H9 (cell line): Measurements from ENCODE around the gene NPAS2. TPM values are rescaled to one million over a fixed set of nuclear protein-coding genes. Genes with fewer than 3 reads are reported as not detected.

Source experiments
- DNase-seq: peaks from one replicate; pipeline ENCODE4 v3.0.0-alpha.2; 2017
- H2AFZ ChIP-seq: one replicate; pipeline ENCODE4 v1.6.1; 2013; ENCODE audit warnings: mild to moderate bottlenecking, low read length, control low read depth, moderate library complexity
- H2AK5ac ChIP-seq: 2 replicates; pipeline ENCODE4 v1.6.1; 2013; ENCODE audit warnings: low read length, control low read depth, mixed read lengths; ENCODE audit not compliant: insufficient read length
- H2BK120ac ChIP-seq: one replicate; pipeline ENCODE4 v1.6.1; 2013; ENCODE audit warnings: low read depth, mild to moderate bottlenecking, low read length, control low read depth, inconsistent platforms; ENCODE audit not compliant: poor library complexity, severe bottlenecking
- H2BK12ac ChIP-seq: 2 replicates; pipeline ENCODE4 v1.6.1; 2013; ENCODE audit warnings: low read length, control low read depth, mixed read lengths, low read depth; ENCODE audit not compliant: insufficient read length
- H2BK15ac ChIP-seq: 2 replicates; pipeline ENCODE4 v1.6.1; 2013; ENCODE audit warnings: low read depth, low read length, control low read depth
- H2BK20ac ChIP-seq: one replicate; pipeline ENCODE4 v1.6.1; 2013; ENCODE audit warnings: low read depth, mild to moderate bottlenecking, low read length, control low read depth, inconsistent platforms; ENCODE audit not compliant: poor library complexity, severe bottlenecking
- H2BK5ac ChIP-seq: 2 replicates; pipeline ENCODE4 v1.6.1; 2013; ENCODE audit warnings: low read length, control low read depth, mixed read lengths; ENCODE audit not compliant: insufficient read length
- H3K14ac ChIP-seq: 2 replicates; pipeline ENCODE4 v1.6.1; 2013; ENCODE audit warnings: low read length, control low read depth; ENCODE audit not compliant: insufficient read depth
- H3K18ac ChIP-seq: 2 replicates; pipeline ENCODE4 v1.6.1; 2013; ENCODE audit warnings: low read depth, mild to moderate bottlenecking, mixed read lengths, low read length, control low read depth; ENCODE audit not compliant: insufficient read length
- H3K23ac ChIP-seq: 2 replicates; pipeline ENCODE4 v1.6.1; 2013; ENCODE audit warnings: low read length, control low read depth, mixed read lengths, low read depth; ENCODE audit not compliant: insufficient read length
- H3K23me2 ChIP-seq: 2 replicates; pipeline ENCODE4 v1.6.1; 2013; ENCODE audit warnings: low read depth, mild to moderate bottlenecking, mixed read lengths, low read length, control low read depth; ENCODE audit not compliant: insufficient read length, poor library complexity, severe bottlenecking
- H3K27ac ChIP-seq: 2 replicates; pipeline ENCODE4 v1.5.1; 2013; ENCODE audit warnings: low read length, control low read depth, mixed read lengths, low read depth; ENCODE audit not compliant: insufficient read length
- H3K27me3 ChIP-seq: 2 replicates; pipeline ENCODE4 v1.6.1; 2013; ENCODE audit warnings: low read length, control low read depth, inconsistent platforms; ENCODE audit not compliant: insufficient read depth
- H3K4ac ChIP-seq: 2 replicates; pipeline ENCODE4 v1.6.1; 2013; ENCODE audit warnings: low read depth, mild to moderate bottlenecking, control low read depth, inconsistent platforms, low read length, moderate library complexity
- H3K4me1 ChIP-seq: 2 replicates; pipeline ENCODE4 v1.6.1; 2013; ENCODE audit warnings: low read length, control low read depth, inconsistent platforms; ENCODE audit not compliant: insufficient read depth
- H3K4me2 ChIP-seq: 2 replicates; pipeline ENCODE4 v1.6.1; 2013; ENCODE audit warnings: low read length, control low read depth, mixed read lengths; ENCODE audit not compliant: insufficient read length, insufficient read depth
- H3K56ac ChIP-seq: 2 replicates; pipeline ENCODE4 v1.6.1; 2013; ENCODE audit warnings: low read depth, mild to moderate bottlenecking, mixed read lengths, low read length, control low read depth; ENCODE audit not compliant: insufficient read length
- H3K79me1 ChIP-seq: 2 replicates; pipeline ENCODE4 v1.6.1; 2013; ENCODE audit warnings: low read depth, mild to moderate bottlenecking, moderate library complexity, low read length, control low read depth, inconsistent platforms; ENCODE audit not compliant: insufficient read depth, poor library complexity, severe bottlenecking
- H3K79me2 ChIP-seq: 2 replicates; pipeline ENCODE4 v1.6.1; 2013; ENCODE audit warnings: low read length, control low read depth, inconsistent platforms; ENCODE audit not compliant: insufficient read depth
- H3K9ac ChIP-seq: 2 replicates; pipeline ENCODE4 v1.6.1; 2013; ENCODE audit warnings: low read length, control low read depth, mixed read lengths; ENCODE audit not compliant: insufficient read length; ENCODE audit errors: extremely low read depth
- H3K9me3 ChIP-seq: one replicate; pipeline ENCODE4 v1.6.1; 2013; ENCODE audit warnings: low read depth, low read length, inconsistent platforms; ENCODE audit not compliant: control insufficient read depth
- H3T11ph ChIP-seq: one replicate; pipeline ENCODE4 v1.6.1; 2013; ENCODE audit warnings: mild to moderate bottlenecking, low read length, control low read depth, inconsistent platforms
- H4K20me1 ChIP-seq: one replicate; pipeline ENCODE4 v1.6.1; 2013; ENCODE audit not compliant: control insufficient read depth, insufficient read length, insufficient read depth
- H4K5ac ChIP-seq: 2 replicates; pipeline ENCODE4 v1.6.1; 2013; ENCODE audit warnings: low read depth, mild to moderate bottlenecking, mixed read lengths, low read length, control low read depth; ENCODE audit not compliant: insufficient read length
- H4K8ac ChIP-seq: replicated peaks from 2 replicates; pipeline ENCODE4 v1.6.1; 2013; ENCODE audit warnings: low read length, control low read depth, mixed read lengths, low read depth; ENCODE audit not compliant: insufficient read length
- H4K91ac ChIP-seq: 2 replicates; pipeline ENCODE4 v1.6.1; 2013; ENCODE audit warnings: low read depth, mild to moderate bottlenecking, moderate library complexity, mixed read lengths, low read length, control low read depth; ENCODE audit not compliant: insufficient read length
- H3K27ac Mint-ChIP-seq, 3 experiments: 2 replicates in 2 of 3; 3 replicates in 1 of 3; pipeline ENCODE4 v1.8.0; 2020 to 2021; ENCODE audit warnings: mixed read lengths in 3 of 3, mild to moderate bottlenecking in 1 of 3, moderate library complexity in 1 of 3
- H3K27me3 Mint-ChIP-seq: 2 replicates; pipeline ENCODE4 v1.8.0; 2021; ENCODE audit warnings: low read depth, mild to moderate bottlenecking, moderate library complexity, mixed read lengths
- H3K36me3 Mint-ChIP-seq, 3 experiments: 2 replicates in 2 of 3; 3 replicates in 1 of 3; pipeline ENCODE4 v1.8.0; 2020 to 2021; ENCODE audit warnings: low read depth in 3 of 3, mixed read lengths in 3 of 3; ENCODE audit not compliant: insufficient read depth in 1 of 3
- H3K4me1 Mint-ChIP-seq, 2 experiments: 2 replicates each; pipeline ENCODE4 v1.8.0; 2020; ENCODE audit warnings: mixed read lengths in 2 of 2
- H3K4me3 Mint-ChIP-seq, 2 experiments: 2 replicates in 1 of 2; 3 replicates in 1 of 2; pipeline ENCODE4 v1.8.0; 2020 to 2021; ENCODE audit warnings: mild to moderate bottlenecking in 2 of 2, mixed read lengths in 2 of 2, moderate library complexity in 1 of 2
- H3K9me3 Mint-ChIP-seq, 2 experiments: 2 replicates in 1 of 2; 3 replicates in 1 of 2; pipeline ENCODE4 v1.8.0; 2020; ENCODE audit warnings: mild to moderate bottlenecking in 2 of 2, mixed read lengths in 2 of 2, moderate library complexity in 1 of 2
- CTCF ChIP-seq: fragments of 200-600 bp; sonication (generic); conservative IDR thresholded peaks from 3 replicates; pipeline ENCODE4 v1.8.0; 2021; ENCODE audit warnings: antibody characterized with exemption, mild to moderate bottlenecking
- WGBS: extraction: QIAGEN DNeasy Blood & Tissue Kit; methylation state at CpG from one replicate; pipeline ENCODE4 v1.1.7; 2013; ENCODE audit warnings: missing lambda C conversion rate, low lambda C conversion rate, mixed read lengths; ENCODE audit not compliant: insufficient read length; ENCODE audit errors: extremely low coverage; 5-methylcytosine and 5-hydroxymethylcytosine counted together
- total RNA-seq: library from RNA; stranded (reverse); gene quantifications from 2 replicates; pipeline ENCODE4 v1.2.1, GENCODE V29; 2021

Gene NPAS2
- total RNA-seq, 1 experiment from 2014 or later = 1.3 TPM

GRCh38 chr2:100786985-100787384 is 33.0 kb upstream of the NPAS2 start:
- no peak overlapping the region for H4K91ac ChIP-seq
- no peak overlapping the region for H2BK120ac ChIP-seq
- Mint-ChIP-seq H3K27me3 (peaks cover 2% of the 10 kb centered on the region; the same call in 1 of the 2 replicates), H3K4me3 (no peak overlapping the region), H3K9me3 (no peaks in the 10 kb centered on the region), H3K4me1 (peaks cover 8 to 9% of the 10 kb centered on the region in 2 experiments), H3K27ac (no peak overlapping the region), H3K36me3 (no peaks in the 10 kb centered on the region; a peak in 1 of 7 replicates)
- no peak overlapping the region for H2BK12ac ChIP-seq
- no peak overlapping the region for H3T11ph ChIP-seq
- no peaks in the 10 kb centered on the region for H3K79me2 ChIP-seq
- no peak overlapping the region for H2AK5ac ChIP-seq
- H3K56ac ChIP-seq = no peak overlapping the region
- no peak overlapping the region for H3K27ac ChIP-seq
- H3K27me3 ChIP-seq = no peaks in the 10 kb centered on the region
- no CpG with 5 or more reads among the region's 2 CpGs for WGBS
- no peak overlapping the region for H4K8ac ChIP-seq
- no peak overlapping the region for H3K18ac ChIP-seq
- TF ChIP-seq CTCF = no peak
- no peak overlapping the region for H2BK5ac ChIP-seq
- no peak overlapping the region for H3K4ac ChIP-seq
- H4K5ac ChIP-seq = no peak overlapping the region
- no peak overlapping the region for H3K9ac ChIP-seq
- no peak overlapping the region for H3K23ac ChIP-seq
- no peaks in the 10 kb centered on the region for H4K20me1 ChIP-seq
- no peak for DNase-seq
- H3K14ac ChIP-seq = no peak overlapping the region
- no peaks in the 10 kb centered on the region for H3K9me3 ChIP-seq
- no peak overlapping the region for H2AFZ ChIP-seq
- H3K79me1 ChIP-seq = no peaks in the 10 kb centered on the region
- no peak overlapping the region for H2BK20ac ChIP-seq
- no peak overlapping the region for H2BK15ac ChIP-seq
- H3K4me2 ChIP-seq = no peak overlapping the region
- H3K23me2 ChIP-seq = no peaks in the 10 kb centered on the region
- H3K4me1 ChIP-seq = no peaks in the 10 kb centered on the region
